GM12878 (cell line): ENCODE results near the gene TSPAN15. TPM values are rescaled to one million over a fixed set of nuclear protein-coding genes. Genes with fewer than 3 reads are reported as not detected.

Experiments
- ATAC-seq: fragments of 200-7000 bp; cut with Tn5 transposase; 3 replicates; pipeline ENCODE4 v1.9.1; 2020; ENCODE audit warnings: mild to moderate bottlenecking, moderate library complexity
- BruUV-seq: library from RNA; stranded (reverse); fragments of 400-500 nt; replicated peaks from 2 replicates; lab custom pipeline; 2021; lab: Mats Ljungman, UMichigan
- CTCF ChIA-PET: fragments of 300-600 bp; sonication (Branson Sonifier 250); formaldehyde crosslinking; extraction: SDS; loops from one replicate; lab custom pipeline; 2021; ENCODE audit warnings: inconsistent platforms; lab: Yijun Ruan, JAX
- POLR2A ChIA-PET: fragments of 350-600 bp; formaldehyde crosslinking; extraction: SDS; loops from one replicate; lab custom pipeline; 2021; ENCODE audit warnings: inconsistent platforms; lab: Charles Lee
- RAD21 ChIA-PET: fragments of 300-600 bp; sonication (Branson Sonifier 250); formaldehyde crosslinking; loops from one replicate; lab custom pipeline; 2023; ENCODE audit warnings: antibody characterized with exemption; ENCODE audit not compliant: unreplicated experiment; lab: Charles Lee
- SMC1A ChIA-PET: fragments of 300-600 bp; sonication (Branson Sonifier 250); formaldehyde crosslinking; loops from one replicate; lab custom pipeline; 2023; ENCODE audit not compliant: unreplicated experiment, uncharacterized antibody; lab: Charles Lee
- DNase-seq: peaks from one replicate; pipeline ENCODE4 v3.0.0-alpha.2; 2011; ENCODE audit warnings: low read depth, low spot score
- FAIRE-seq: peaks from 3 replicates; lab custom pipeline; 2011; peaks lifted over from hg19 to GRCh38; lab: Jason Lieb, UNC
- H2AFZ ChIP-seq: 2 replicates; pipeline ENCODE4 v1.6.0; 2011; ENCODE audit warnings: low read depth, low read length, control low read depth; ENCODE audit not compliant: control insufficient read depth
- H3K27ac ChIP-seq: 2 replicates; pipeline ENCODE4 v1.5.1; 2011; ENCODE audit warnings: control low read depth; ENCODE audit not compliant: control insufficient read depth, insufficient read depth
- H3K27me3 ChIP-seq, 2 experiments: replicated peaks in 1 of 2; 2 replicates each; pipeline versions ENCODE4 v1.6.0 to v1.6.1; 2011; ENCODE audit warnings: low read length in 1 of 2; ENCODE audit not compliant: control insufficient read depth in 2 of 2, insufficient read depth in 2 of 2
- H3K36me3 ChIP-seq, 2 experiments: 2 replicates each; pipeline ENCODE4 v1.5.1; 2011; ENCODE audit warnings: low read length in 1 of 2; ENCODE audit not compliant: control insufficient read depth in 2 of 2, insufficient read depth in 2 of 2
- H3K4me1 ChIP-seq: 2 replicates; pipeline ENCODE4 v1.6.1; 2011; ENCODE audit warnings: mild to moderate bottlenecking, low read length, moderate library complexity, mixed read lengths; ENCODE audit not compliant: control insufficient read depth, insufficient read depth
- H3K4me2 ChIP-seq: 2 replicates; pipeline ENCODE4 v1.6.0; 2011; ENCODE audit warnings: control low read depth; ENCODE audit not compliant: control insufficient read depth, insufficient read depth
- H3K4me3 ChIP-seq: fragments of 200-600 bp; sonication (generic); 2 replicates; pipeline ENCODE4 v1.5.1; 2016
- H3K79me2 ChIP-seq: 2 replicates; pipeline ENCODE4 v1.6.0; 2011; ENCODE audit warnings: low read length; ENCODE audit not compliant: control insufficient read depth, insufficient read depth
- H3K9ac ChIP-seq: 2 replicates; pipeline ENCODE4 v1.8.0; 2011; ENCODE audit warnings: low read length, control low read depth, mixed read lengths; ENCODE audit not compliant: control insufficient read depth, insufficient read depth
- H3K9me3 ChIP-seq: replicated peaks from 3 replicates; pipeline ENCODE4 v1.5.1; 2011; ENCODE audit warnings: mild to moderate bottlenecking, low read length; ENCODE audit not compliant: control insufficient read depth, insufficient read depth
- H4K20me1 ChIP-seq: 2 replicates; pipeline ENCODE4 v1.6.0; 2011; ENCODE audit not compliant: control insufficient read depth, insufficient read depth
- BHLHE40 ChIP-seq, 2 experiments: fragments of 450-650 bp in 1 of 2; IDR thresholded peaks; 2 replicates each; pipeline ENCODE4 v1.6.1; 2011 to 2017; ENCODE audit warnings: low read depth in 2 of 2, borderline replicate concordance in 1 of 2, improper control_type of control experiment in 1 of 2, low read length in 1 of 2, mild to moderate bottlenecking in 1 of 2
- CHD4 ChIP-seq: fragments of 200-600 bp; sonication (generic); IDR thresholded peaks from 2 replicates; pipeline ENCODE4 v1.6.1; 2016; ENCODE audit warnings: mild to moderate bottlenecking
- CREB1 ChIP-seq: IDR thresholded peaks from 2 replicates; pipeline ENCODE4 v1.6.1; 2012; ENCODE audit warnings: low read depth, mild to moderate bottlenecking, inconsistent platforms
- CTCF ChIP-seq, 3 experiments: IDR thresholded peaks in 2 of 3; conservative IDR thresholded peaks in 1 of 3; 2 replicates each; pipeline ENCODE4 v1.5.1; 2011; ENCODE audit warnings: low read depth in 3 of 3, low read length in 3 of 3, mild to moderate bottlenecking in 3 of 3, control low read depth in 2 of 3, moderate library complexity in 2 of 3, inconsistent platforms in 1 of 3, mixed read lengths in 1 of 3; ENCODE audit not compliant: control insufficient read depth in 2 of 3, insufficient read depth in 1 of 3; ENCODE audit errors: extremely low read depth in 1 of 3
- HCFC1 ChIP-seq: fragments of 150-350 bp; IDR thresholded peaks from 2 replicates; pipeline ENCODE4 v1.6.1; 2014; ENCODE audit warnings: low read length
- POLR2A ChIP-seq: IDR thresholded peaks from 2 replicates; pipeline ENCODE4 v1.6.1; 2011; ENCODE audit warnings: low read depth, mild to moderate bottlenecking, low read length
- RAD21 ChIP-seq: IDR thresholded peaks from 2 replicates; pipeline ENCODE4 v1.6.1; 2011; ENCODE audit warnings: mild to moderate bottlenecking, low read depth, low read length, moderate library complexity; ENCODE audit not compliant: insufficient read depth
- RAD51 ChIP-seq: fragments of 450-650 bp; IDR thresholded peaks from 2 replicates; pipeline ENCODE4 v1.6.1; 2016; ENCODE audit warnings: moderate library complexity, mild to moderate bottlenecking, inconsistent platforms
- SIN3A ChIP-seq: IDR thresholded peaks from 2 replicates; pipeline ENCODE4 v1.6.1; 2012; ENCODE audit warnings: low read depth, low read length, improper control_type of control experiment
- SMC3 ChIP-seq: IDR thresholded peaks from 2 replicates; pipeline ENCODE4 v1.6.1; 2011; ENCODE audit warnings: low read length, improper control_type of control experiment, borderline replicate concordance
- ZNF207 ChIP-seq: fragments of 450-650 bp; IDR thresholded peaks from 2 replicates; pipeline ENCODE4 v1.6.1; 2014; ENCODE audit warnings: antibody characterized with exemption, mild to moderate bottlenecking, borderline replicate concordance
- WGBS: methylation state at CpG from one replicate; pipeline ENCODE4 v1.1.6; 2016; ENCODE audit warnings: low lambda C conversion rate; ENCODE audit not compliant: insufficient replicate concordance, insufficient coverage; ENCODE audit errors: missing lambda C conversion rate; 5-methylcytosine and 5-hydroxymethylcytosine counted together
- in situ Hi-C: fragments of 300-500 bp; cut with MboI; formaldehyde crosslinking; loops from 9 replicates; pipeline ENCODE4 v1.14.3; 2018; ENCODE audit warnings: mixed read lengths
- intact Hi-C: fragments of 100-400 bp; cut with micrococcal nuclease; formaldehyde crosslinking; loops from one replicate; pipeline ENCODE4 v1.14.2; 2022; ENCODE audit not compliant: unreplicated experiment
- polyA plus RNA-seq, 11 experiments: library from polyadenylated mRNA; depleted of rRNA in 4 of 11; unstranded in 6 of 11; stranded (reverse) in 5 of 11; fragments of >200 nt; fragmentation: Nextera tagmentation in 4 of 11; fragmentation: Illumina TruSeq in 1 of 11; extraction: Ambion mirVana in 4 of 11; extraction: Trizol in 1 of 11; gene quantifications; 1 replicate in 1 of 11; 2 replicates in 10 of 11; pipeline versions ENCODE4 v1.2.1 to v1.2.3, GENCODE V29; 2011 to 2016; ENCODE audit warnings: inconsistent platforms in 2 of 11, missing spikeins in 2 of 11, low read depth in 1 of 11
- total RNA-seq, 4 experiments: library from RNA; depleted of rRNA in 3 of 4; stranded (reverse); fragments of >200 nt in 3 of 4; fragmentation: Illumina TruSeq in 1 of 4; extraction: Trizol in 1 of 4; gene quantifications; 2 replicates each; pipeline versions ENCODE4 v1.2.1 to v1.2.3, GENCODE V29; 2013 to 2021

TSPAN15 gene
- total and polyA plus RNA-seq, 10 of the 15 experiments (the other 5 are each of a cell fraction or from before 2014, with no cell fraction given): 1.3 to 8.5 (median 2.4) TPM; not detected in 2

DNA sequence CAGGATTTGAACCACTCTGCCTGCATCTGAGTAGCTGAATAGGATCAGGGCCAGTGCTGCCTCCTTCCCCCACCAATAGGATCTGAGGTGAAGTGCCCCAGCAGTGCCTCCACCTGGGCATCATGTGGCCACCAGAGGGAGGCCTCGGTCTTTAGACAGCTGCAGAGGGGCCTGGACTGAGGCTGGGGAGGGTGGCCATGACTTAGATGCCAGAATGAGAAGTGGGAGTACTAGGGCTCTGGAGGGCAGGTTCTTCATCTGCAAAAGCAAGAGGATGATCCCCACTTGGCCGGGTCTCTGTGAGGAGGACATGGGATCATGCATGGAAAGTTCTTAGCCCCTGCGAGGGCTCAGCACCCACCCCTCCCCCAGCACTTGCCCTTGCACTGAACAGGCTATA is 65.1 kb downstream of the TSPAN15 start:
- ATAC-seq: peak; percentile 93
- TF ChIP-seq CREB1 (no peak), BHLHE40 (IDR thresholded peaks at IDR 0.05; ENCODE audit: borderline replicate concordance in 1 of 2, low read depth in 2 of 2, low read length in 1 of 2) (no peak), POLR2A (no peak), RAD51 (no peak), CTCF (IDR thresholded peaks at IDR 0.05 in 2 of 3, conservative IDR thresholded peaks at IDR 0.05 in 1 of 3; ENCODE audit: control insufficient read depth in 2 of 3, extremely low read depth in 1 of 3, insufficient read depth in 1 of 3, low read depth in 3 of 3, low read length in 3 of 3) (peak; percentile 24 to 40 (median 36); a peak in 3 of 6 replicates), SIN3A (no peak), ZNF207 (no peak), RAD21 (peak; percentile 38), CHD4 (no peak), SMC3 (peak; percentile 39; the same call in 1 of the 2 replicates), HCFC1 (no peak)
- H3K9ac ChIP-seq: no peak overlapping the region
- H3K36me3 ChIP-seq: no peaks in the 10 kb centered on the region
- FAIRE-seq: no peak
- no peaks in the 10 kb centered on the region; a peak in 1 of 4 replicates for H3K27me3 ChIP-seq
- no peaks in the 10 kb centered on the region for H3K79me2 ChIP-seq
- SMC1A ChIA-PET: interaction anchor here (4.2 kb wide), 1 partner anchor 121 kb away, joined by 66 read pairs; no protein-coding TSS in a partner anchor
- RAD21 ChIA-PET: interaction anchor here (0.9 to 6.0 kb wide), 2 partner anchors 41 to 120 kb away, joined by 3 to 59 read pairs; no protein-coding TSS in a partner anchor
- POLR2A ChIA-PET: no interaction called here
- no peak for DNase-seq
- intact Hi-C loops (loop anchor here (5.0 to 10.0 kb wide), 2 partner anchors 286 to 398 kb away; partner anchors contain the start of gene COL13A1), in situ Hi-C loops (loop anchor here (5.0 kb wide), 2 partner anchors 121 to 201 kb away; no protein-coding TSS in a partner anchor)
- BruUV-seq: no TSS peak
- no peak overlapping the region for H3K4me3 ChIP-seq
- H4K20me1 ChIP-seq: no peaks in the 10 kb centered on the region
- 6% methylated on average over 3 of the region's 3 CpGs for WGBS
- CTCF ChIA-PET: interaction anchor here (1.1 to 8.5 kb wide), 9 partner anchors 8 to 220 kb away, joined by 3 to 189 read pairs (median 4); no protein-coding TSS in a partner anchor
- no peaks in the 10 kb centered on the region for H3K9me3 ChIP-seq
- no peak overlapping the region for H3K4me2 ChIP-seq
- H3K4me1 ChIP-seq: no peaks in the 10 kb centered on the region
- no peak overlapping the region for H2AFZ ChIP-seq
- no peak overlapping the region for H3K27ac ChIP-seq
